Fibroblast of the aortic adventitia (primary cell): ENCODE measurements around the gene ZNF778. TPM values are rescaled to one million over a fixed set of nuclear protein-coding genes. Genes with fewer than 3 reads are reported as not detected.
A peak's percentile ranks its signal among the peaks of the same experiment; 100 is the strongest.
"Not testable (repeated sequence)": the region's sequence is repeated elsewhere in the genome, so short reads cannot be mapped to it uniquely, and the experiment has no call there.

Experiments used
- DNase-seq: peaks from one replicate; pipeline ENCODE4 v3.0.0-alpha.2; 2010; ENCODE audit warnings: low read depth
- H3K4me3 ChIP-seq: 2 replicates; pipeline ENCODE4 v1.5.1; 2011; ENCODE audit warnings: low read depth, mild to moderate bottlenecking, control low read depth, low read length, moderate library complexity
- total RNA-seq: library from RNA; depleted of rRNA; stranded (reverse); fragments of >200 nt; gene quantifications from 2 replicates; pipeline ENCODE4 v1.2.3, GENCODE V29; 2012; ENCODE audit warnings: low replicate concordance
- TF ChIP-seq, protein P1 (sequence below): IDR thresholded peaks from 2 replicates; pipeline ENCODE4 v1.5.1; 2011; ENCODE audit warnings: mild to moderate bottlenecking, low read length, control low read depth, inconsistent platforms; ENCODE audit not compliant: insufficient read depth

Gene ZNF778
- total RNA-seq, 1 donor: 8.0 TPM

DNA sequence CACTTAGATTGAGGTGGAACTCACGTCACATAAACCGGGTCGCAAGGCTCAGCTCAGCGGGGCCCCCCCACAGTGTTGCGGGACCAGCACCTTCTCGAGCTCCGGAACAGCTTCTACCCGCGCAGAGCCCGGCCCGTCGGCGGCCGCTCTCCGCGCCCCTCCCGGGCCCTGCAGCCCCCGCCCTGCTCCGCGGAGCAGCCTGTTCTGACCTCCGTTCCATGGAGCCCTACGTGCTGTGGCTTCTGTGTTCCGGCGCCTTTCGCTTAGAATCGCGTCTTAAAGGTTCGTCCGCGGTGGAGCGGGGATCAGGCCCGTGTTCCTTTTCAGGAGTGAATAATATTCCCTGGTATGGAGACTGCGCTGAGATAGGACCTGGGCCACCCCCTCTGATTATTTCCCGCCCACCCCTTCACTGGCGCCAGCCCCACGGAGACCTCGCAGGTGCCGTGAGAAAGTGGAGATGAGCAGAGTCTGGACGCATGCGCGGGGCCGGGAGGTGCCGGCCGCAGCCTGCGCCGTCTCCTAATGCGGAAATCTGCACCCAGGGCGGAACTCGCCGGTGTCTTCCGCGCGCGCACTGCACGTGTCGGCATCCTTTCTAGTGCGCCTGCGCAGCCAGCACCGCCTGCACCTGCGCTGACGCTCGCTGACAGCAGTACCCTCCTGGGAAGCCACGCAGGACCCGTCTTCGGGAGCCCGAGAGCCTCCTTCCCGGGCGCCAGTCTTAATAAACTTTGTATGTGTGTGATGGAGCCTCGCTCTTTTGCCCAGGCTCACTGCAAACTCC, 30.9 kb downstream of the ZNF778 start:
- TF ChIP-seq, protein P1, sequence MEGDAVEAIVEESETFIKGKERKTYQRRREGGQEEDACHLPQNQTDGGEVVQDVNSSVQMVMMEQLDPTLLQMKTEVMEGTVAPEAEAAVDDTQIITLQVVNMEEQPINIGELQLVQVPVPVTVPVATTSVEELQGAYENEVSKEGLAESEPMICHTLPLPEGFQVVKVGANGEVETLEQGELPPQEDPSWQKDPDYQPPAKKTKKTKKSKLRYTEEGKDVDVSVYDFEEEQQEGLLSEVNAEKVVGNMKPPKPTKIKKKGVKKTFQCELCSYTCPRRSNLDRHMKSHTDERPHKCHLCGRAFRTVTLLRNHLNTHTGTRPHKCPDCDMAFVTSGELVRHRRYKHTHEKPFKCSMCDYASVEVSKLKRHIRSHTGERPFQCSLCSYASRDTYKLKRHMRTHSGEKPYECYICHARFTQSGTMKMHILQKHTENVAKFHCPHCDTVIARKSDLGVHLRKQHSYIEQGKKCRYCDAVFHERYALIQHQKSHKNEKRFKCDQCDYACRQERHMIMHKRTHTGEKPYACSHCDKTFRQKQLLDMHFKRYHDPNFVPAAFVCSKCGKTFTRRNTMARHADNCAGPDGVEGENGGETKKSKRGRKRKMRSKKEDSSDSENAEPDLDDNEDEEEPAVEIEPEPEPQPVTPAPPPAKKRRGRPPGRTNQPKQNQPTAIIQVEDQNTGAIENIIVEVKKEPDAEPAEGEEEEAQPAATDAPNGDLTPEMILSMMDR: no peak
- DNase-seq: no peak
- H3K4me3 ChIP-seq: peak overlapping the region; percentile 54

DNA sequence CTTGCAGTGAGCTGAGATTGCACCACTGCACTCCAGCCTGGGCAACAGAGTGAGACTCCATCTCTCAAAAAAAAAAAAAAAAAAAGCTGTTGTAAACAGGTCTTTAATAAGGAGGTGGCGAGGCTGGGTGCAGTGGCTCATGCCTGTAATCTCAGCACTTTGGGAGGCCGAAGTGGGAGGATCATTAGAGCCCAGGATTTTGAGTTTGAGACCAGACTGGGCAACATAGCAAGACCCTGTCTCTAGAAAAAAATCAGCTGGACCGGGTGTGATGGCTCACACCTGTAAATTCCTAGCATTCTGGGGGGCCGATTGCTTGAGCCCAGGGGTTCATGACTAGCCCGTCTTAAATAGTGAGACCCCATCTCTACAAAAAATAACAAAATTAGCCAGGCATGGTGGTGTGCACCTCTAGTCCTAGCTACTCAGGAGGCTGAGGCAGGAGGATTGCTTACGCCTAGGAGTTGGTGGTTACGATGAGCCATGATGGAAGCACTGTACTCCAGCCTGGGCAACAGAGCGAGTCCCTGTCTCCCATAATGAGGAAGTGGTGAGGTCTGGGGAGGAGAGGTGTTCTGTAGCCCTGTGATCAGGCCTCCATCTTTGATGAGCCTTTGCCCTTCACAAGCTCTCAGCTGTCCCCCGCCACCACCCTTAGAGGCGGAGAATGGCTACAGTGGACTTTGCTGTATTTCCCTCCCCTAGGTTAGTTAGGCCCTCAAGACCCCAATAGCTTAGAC, 36.2 kb downstream of the ZNF778 start:
- no peak for DNase-seq
- TF ChIP-seq, protein P1: no peak
- H3K4me3 ChIP-seq: no peak overlapping the region

DNA sequence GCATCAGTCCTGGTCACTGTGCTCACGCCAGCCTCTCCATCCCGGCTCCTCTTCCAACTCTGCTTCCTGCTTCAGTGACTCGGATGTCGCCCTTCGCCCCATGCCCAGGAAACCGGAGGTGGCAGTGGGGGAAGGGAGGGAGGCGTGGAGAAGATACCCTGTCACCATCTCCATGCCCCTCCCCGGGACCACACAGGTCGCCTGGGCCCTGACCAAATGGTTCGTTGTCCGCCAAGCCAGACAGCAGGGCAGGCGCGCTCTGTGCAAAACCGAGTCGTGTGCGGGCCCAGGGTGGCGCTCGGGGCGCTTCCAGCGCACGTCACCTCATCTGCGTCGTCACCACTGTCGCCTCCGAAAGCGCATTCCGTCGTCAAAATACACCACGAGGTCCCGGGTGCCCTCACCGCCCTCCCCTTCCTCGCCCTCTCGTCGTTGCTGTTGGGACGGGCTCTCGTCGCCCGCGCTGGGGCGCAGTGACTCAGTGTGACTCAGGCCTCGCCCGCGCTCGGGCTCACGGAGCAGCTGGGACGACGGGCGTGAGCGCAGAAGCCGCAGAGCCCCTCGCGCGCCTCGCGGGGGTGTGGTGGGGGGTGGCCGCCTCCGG, 39.2 kb downstream of the ZNF778 start:
- DNase-seq: peak; percentile 22
- H3K4me3 ChIP-seq: peak overlapping the region; percentile 57
- TF ChIP-seq, protein P1: no peak

DNA sequence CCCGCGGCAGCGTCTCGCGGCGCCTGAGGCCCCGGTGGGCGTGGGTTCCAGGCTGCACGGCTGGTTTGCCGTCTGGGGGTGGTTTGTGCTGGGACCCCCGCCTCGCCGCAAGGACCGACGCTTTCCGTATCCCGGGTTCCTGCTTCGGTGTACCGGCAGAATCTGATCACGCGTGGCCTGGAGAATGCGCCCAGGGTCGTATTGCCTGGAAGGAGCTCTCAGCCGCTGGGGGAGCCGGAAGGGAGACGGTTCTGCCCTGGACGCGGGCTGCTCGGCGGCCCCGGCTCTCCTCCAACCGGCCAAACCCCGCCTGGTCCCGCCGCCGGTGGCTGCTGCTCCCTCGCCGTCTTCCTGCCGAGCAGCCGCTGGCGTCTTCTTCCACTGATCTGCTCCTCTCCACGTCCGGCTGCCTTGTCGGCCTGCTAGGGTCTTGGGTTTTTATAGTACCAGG, 39.8 kb downstream of the ZNF778 start:
- no peak for DNase-seq
- H3K4me3 ChIP-seq: peak overlapping the region; percentile 57
- TF ChIP-seq, protein P1: no peak

DNA sequence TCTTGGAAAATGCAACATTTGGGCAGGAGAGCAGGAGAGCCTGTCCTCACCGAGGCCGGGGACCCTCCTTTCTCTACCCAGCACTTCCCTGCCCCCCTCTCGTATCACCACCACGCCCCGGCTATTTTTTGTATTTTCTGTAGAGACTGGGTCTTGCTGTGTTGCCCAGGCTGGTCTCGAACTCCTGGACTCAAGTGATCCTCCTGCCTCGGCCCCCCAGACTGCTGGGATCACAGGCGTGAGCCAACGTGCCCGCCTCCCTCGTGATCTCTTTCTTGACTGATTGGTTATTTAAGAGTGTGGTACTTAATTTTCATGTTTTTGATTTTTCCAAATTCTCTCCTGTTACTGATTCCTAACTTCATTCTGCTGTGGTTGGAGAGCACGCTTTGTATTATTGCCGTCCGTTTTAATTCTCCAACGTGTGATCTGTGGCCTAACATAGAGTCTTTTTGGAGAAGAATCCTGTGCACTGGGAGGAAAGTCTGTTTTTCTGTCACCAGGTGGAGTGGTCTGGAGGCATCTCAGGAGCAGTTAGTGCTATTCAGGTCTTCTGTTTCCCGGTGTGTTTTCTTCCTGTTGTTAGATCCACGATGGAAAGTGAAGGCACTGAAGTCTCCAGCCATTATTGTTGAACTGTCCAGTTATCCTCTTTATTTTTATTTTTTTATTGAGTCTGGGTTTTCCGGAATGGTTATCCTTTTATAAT, 40.4 kb downstream of the ZNF778 start:
- TF ChIP-seq, protein P1: no peak
- no peak overlapping the region for H3K4me3 ChIP-seq
- no peak for DNase-seq

DNA sequence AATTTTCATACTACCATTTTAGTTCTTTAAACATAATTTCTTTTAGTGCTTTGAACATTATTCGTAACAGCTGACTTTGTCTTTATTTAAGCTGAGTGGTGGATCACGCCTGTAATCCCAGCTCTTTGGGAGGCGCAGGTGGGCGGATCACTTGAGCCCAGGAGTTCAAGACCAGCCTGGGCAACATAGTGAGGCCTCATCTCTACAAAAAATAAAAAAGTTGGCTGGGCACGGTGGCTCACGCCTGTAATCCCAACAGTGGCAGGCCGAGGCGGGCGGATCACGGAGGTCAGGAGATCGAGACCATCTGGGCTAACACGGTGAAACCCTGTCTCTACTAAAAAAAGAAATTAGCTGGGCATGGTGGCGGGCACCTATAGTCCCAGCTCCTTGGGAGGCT, 42.4 kb downstream of the ZNF778 start:
- DNase-seq, H3K4me3 ChIP-seq: not testable (repeated sequence)
